Testis (tissue), 2 donors: ENCODE data around the gene GABBR2.

Experiments
- CTCF ChIP-seq, 3 experiments: fragments of 450-650 bp in 2 of 3; fragments of 200-600 bp in 1 of 3; sonication (generic) in 1 of 3; IDR thresholded peaks; one replicate each; pipeline ENCODE4 v1.5.1; 2016 to 2019; ENCODE audit warnings: antibody characterized with exemption in 3 of 3, mild to moderate bottlenecking in 2 of 3, moderate library complexity in 1 of 3
- POLR2A ChIP-seq: fragments of 450-650 bp; IDR thresholded peaks from one replicate; pipeline ENCODE4 v1.6.1; 2017; ENCODE audit warnings: antibody characterized with exemption, mild to moderate bottlenecking, moderate library complexity

DNA sequence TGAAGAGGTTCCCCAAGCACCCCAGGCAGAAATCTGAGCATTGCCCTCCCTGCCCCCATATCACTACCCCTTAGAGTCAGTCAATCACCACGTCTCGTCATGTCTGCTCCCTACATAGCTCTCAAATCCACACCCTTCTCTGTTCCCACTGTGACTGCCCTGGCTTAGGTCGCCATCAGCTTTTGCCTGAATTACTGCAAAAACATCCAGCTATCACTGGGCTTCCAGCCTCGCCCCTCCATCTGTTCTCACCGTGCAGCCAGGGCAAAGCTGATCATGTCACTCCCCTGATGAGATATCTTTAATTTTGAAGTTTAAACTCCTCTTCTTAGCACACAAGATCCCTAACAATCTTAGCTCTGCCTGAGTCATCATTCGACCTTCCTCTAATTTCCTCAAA, 363.7 kb downstream of the GABBR2 start:
- TF ChIP-seq CTCF (IDR thresholded peaks at IDR 0.05) (no peak), POLR2A (no peak)
